GM10847 (cell line): ENCODE measurements around the gene NEURL3.

Source experiments
- POLR2A ChIP-seq: IDR thresholded peaks from 2 replicates; pipeline ENCODE4 v1.6.1; 2011; ENCODE audit not compliant: insufficient read length; ENCODE audit errors: extremely low read depth

Gene NEURL3

GRCh38 chr2:96449637-96450036 is 55.5 kb downstream of the NEURL3 start:
- no peak for TF ChIP-seq POLR2A

- TF ChIP-seq POLR2A: no peak
Measured at GRCh38 chr2:96449174-96449573, 56.0 kb downstream of the NEURL3 start.

GRCh38 chr2:96447726-96448125 is 57.4 kb downstream of the NEURL3 start:
- no peak for TF ChIP-seq POLR2A
